WI38 (cell line): ENCODE data around the gene LAG3.
A peak's percentile ranks its signal among the peaks of the same experiment; 100 is the strongest.

Experiments used
- H3K4me3 ChIP-seq: 2 replicates; pipeline ENCODE4 v1.5.1; 2011; ENCODE audit warnings: low read depth, mild to moderate bottlenecking, control low read depth, low read length
- CTCF ChIP-seq: IDR thresholded peaks from 2 replicates; pipeline ENCODE4 v1.5.1; 2012; ENCODE audit warnings: low read depth, mild to moderate bottlenecking, control low read depth, low read length

Gene LAG3

GRCh38 chr12:6826125-6826733, 53.9 kb downstream of the LAG3 start:
- no peak for TF ChIP-seq CTCF

GRCh38 chr12:6826734-6827436, 54.6 kb downstream of the LAG3 start:
- TF ChIP-seq CTCF, result no peak
- no peak overlapping the region for H3K4me3 ChIP-seq

More at GRCh38 chr12:6826125-6826733, 53.9 kb downstream of the LAG3 start:
- H3K4me3 ChIP-seq, result no peak overlapping the region

GRCh38 chr12:6827437-6827911, 55.2 kb downstream of the LAG3 start:
- peak overlapping the region; percentile 33 for H3K4me3 ChIP-seq
- TF ChIP-seq CTCF, result no peak
